GM23338 (cell line): Measurements from ENCODE around the gene ATAD1. TPM values are rescaled to one million over a fixed set of nuclear protein-coding genes. Genes with fewer than 3 reads are reported as not detected.

Source experiments
- ATAC-seq: fragments of 200-7000 bp; cut with Tn5 transposase; 3 replicates; pipeline ENCODE4 v1.9.1; 2020
- DNase-seq: peaks from one replicate; pipeline ENCODE4 v3.0.0-alpha.2; 2015; ENCODE audit warnings: low spot score
- H2AFZ ChIP-seq: fragments of 200-600 bp; sonication (generic); 2 replicates; pipeline ENCODE4 v1.8.0; 2016; ENCODE audit warnings: antibody characterized with exemption, mild to moderate bottlenecking, moderate library complexity
- H3F3A ChIP-seq: fragments of 200-600 bp; sonication (generic); replicated peaks from 2 replicates; pipeline ENCODE4 v1.8.0; 2017; ENCODE audit warnings: antibody characterized with exemption, mixed run types, low read depth
- H3K27ac ChIP-seq: fragments of 200-600 bp; sonication (generic); 2 replicates; pipeline ENCODE4 v1.6.1; 2016; ENCODE audit warnings: low read depth
- H3K27me3 ChIP-seq: fragments of 200-600 bp; sonication (generic); 2 replicates; pipeline ENCODE4 v1.8.0; 2016; ENCODE audit warnings: mild to moderate bottlenecking, mixed run types, moderate library complexity; ENCODE audit not compliant: insufficient read depth
- H3K36me3 ChIP-seq: fragments of 200-600 bp; sonication (generic); 2 replicates; pipeline ENCODE4 v1.8.0; 2016; ENCODE audit warnings: mild to moderate bottlenecking; ENCODE audit not compliant: insufficient read depth
- H3K4me1 ChIP-seq: fragments of 200-600 bp; sonication (generic); 2 replicates; pipeline ENCODE4 v1.8.0; 2016; ENCODE audit warnings: mild to moderate bottlenecking, moderate library complexity; ENCODE audit not compliant: insufficient read depth
- H3K4me2 ChIP-seq: fragments of 200-600 bp; sonication (generic); 2 replicates; pipeline ENCODE4 v1.7.1; 2017; ENCODE audit warnings: mixed run types
- H3K4me3 ChIP-seq: fragments of 200-600 bp; sonication (generic); 2 replicates; pipeline ENCODE4 v1.6.1; 2016; ENCODE audit warnings: mixed run types
- H3K79me2 ChIP-seq: fragments of 200-600 bp; sonication (generic); replicated peaks from 2 replicates; pipeline ENCODE4 v1.8.0; 2017; ENCODE audit warnings: mild to moderate bottlenecking; ENCODE audit not compliant: insufficient read depth
- H3K9me2 ChIP-seq: fragments of 200-600 bp; sonication (generic); 2 replicates; pipeline ENCODE4 v1.8.0; 2017; ENCODE audit not compliant: insufficient read depth
- H4K20me1 ChIP-seq: fragments of 200-600 bp; sonication (generic); replicated peaks from 2 replicates; pipeline ENCODE4 v1.8.0; 2017; ENCODE audit warnings: mild to moderate bottlenecking; ENCODE audit not compliant: insufficient read depth
- H3K27ac Mint-ChIP-seq: 2 replicates; pipeline ENCODE4 v1.8.0; 2020; ENCODE audit warnings: inconsistent platforms, mild to moderate bottlenecking, moderate library complexity, mixed read lengths
- H3K27me3 Mint-ChIP-seq: 3 replicates; pipeline ENCODE4 v1.8.0; 2022; ENCODE audit warnings: low read depth, mild to moderate bottlenecking, moderate library complexity, mixed read lengths, inconsistent platforms; ENCODE audit not compliant: insufficient read depth, poor library complexity
- H3K36me3 Mint-ChIP-seq: 3 replicates; pipeline ENCODE4 v1.8.0; 2021; ENCODE audit warnings: low read depth, mild to moderate bottlenecking, inconsistent platforms, moderate library complexity, mixed read lengths
- H3K4me1 Mint-ChIP-seq: 3 replicates; pipeline ENCODE4 v1.8.0; 2020; ENCODE audit warnings: mild to moderate bottlenecking, inconsistent platforms, mixed read lengths
- H3K4me3 Mint-ChIP-seq: 3 replicates; pipeline ENCODE4 v1.8.0; 2021; ENCODE audit warnings: moderate library complexity, mild to moderate bottlenecking, inconsistent platforms, mixed read lengths
- H3K9me3 Mint-ChIP-seq: 3 replicates; pipeline ENCODE4 v1.8.0; 2020; ENCODE audit warnings: moderate library complexity, mild to moderate bottlenecking, inconsistent platforms, mixed read lengths
- CREB1 ChIP-seq: fragments of 250-450 bp; sonication (Bioruptor Pico); IDR thresholded peaks from 2 replicates; pipeline ENCODE4 v1.5.0; 2020; ENCODE audit warnings: low read depth, mild to moderate bottlenecking, moderate library complexity
- EZH2 ChIP-seq: fragments of 200-600 bp; sonication (generic); IDR thresholded peaks from one replicate; pipeline ENCODE4 v1.8.0; 2017; ENCODE audit warnings: antibody characterized with exemption, mild to moderate bottlenecking, low read depth; ENCODE audit not compliant: unreplicated experiment
- EZH2phosphoT487 ChIP-seq: fragments of 200-600 bp; sonication (generic); IDR thresholded peaks from one replicate; pipeline ENCODE4 v1.8.1; 2018; ENCODE audit warnings: antibody characterized with exemption; ENCODE audit not compliant: unreplicated experiment
- JUNB ChIP-seq: IDR thresholded peaks from one replicate; pipeline ENCODE4 v1.6.1; 2016; ENCODE audit warnings: antibody characterized with exemption; ENCODE audit not compliant: unreplicated experiment
- NANOG ChIP-seq: IDR thresholded peaks from 2 replicates; pipeline ENCODE4 v1.6.1; 2016; ENCODE audit warnings: antibody characterized with exemption, borderline replicate concordance
- POLR2AphosphoS5 ChIP-seq: IDR thresholded peaks from 2 replicates; pipeline ENCODE4 v1.6.1; 2016; ENCODE audit warnings: antibody characterized with exemption, low read depth
- STAT1 ChIP-seq: IDR thresholded peaks from one replicate; pipeline ENCODE4 v1.6.1; 2016; ENCODE audit warnings: antibody characterized with exemption; ENCODE audit not compliant: unreplicated experiment
- ZNF114 ChIP-seq: fragments of 250-450 bp; sonication (Bioruptor Pico); IDR thresholded peaks from 2 replicates; pipeline ENCODE4 v1.5.0; 2020; ENCODE audit warnings: mild to moderate bottlenecking, moderate library complexity
- ZNF331 ChIP-seq: fragments of 250-450 bp; sonication (Bioruptor Pico); IDR thresholded peaks from 2 replicates; pipeline ENCODE4 v1.5.0; 2020; ENCODE audit warnings: low read depth, mild to moderate bottlenecking, moderate library complexity
- polyA plus RNA-seq: library from polyadenylated mRNA; unstranded; fragments of >200 nt; fragmentation: Nextera tagmentation; extraction: Ambion mirVana; gene quantifications from 2 replicates; pipeline ENCODE4 v1.2.1, GENCODE V29; 2016
- total RNA-seq: library from RNA; depleted of rRNA; stranded (reverse); fragments of >200 nt; shearing (Covaris generic); gene quantifications from 2 replicates; pipeline ENCODE4 v1.2.3, GENCODE V29; 2014
- TF ChIP-seq, protein P1 (sequence below): IDR thresholded peaks from one replicate; pipeline ENCODE4 v1.6.1; 2018; ENCODE audit warnings: antibody characterized with exemption; ENCODE audit not compliant: unreplicated experiment
- TF ChIP-seq, protein P2 (sequence below): IDR thresholded peaks from 2 replicates; pipeline ENCODE4 v1.6.1; 2016; ENCODE audit warnings: antibody characterized with exemption
- TF ChIP-seq, protein P3 (sequence below): fragments of 250-450 bp; sonication (Bioruptor Pico); IDR thresholded peaks from 2 replicates; pipeline ENCODE4 v1.5.0; 2020; ENCODE audit warnings: mild to moderate bottlenecking, moderate library complexity
- TF ChIP-seq, protein P4 (sequence below), 2 experiments: fragments of 200-600 bp in 1 of 2; sonication (generic) in 1 of 2; conservative IDR thresholded peaks; 2 replicates each; pipeline versions ENCODE4 v1.5.1 to v1.6.1; 2016 to 2017; ENCODE audit warnings: antibody characterized with exemption in 2 of 2, low read depth in 2 of 2, mild to moderate bottlenecking in 2 of 2, moderate library complexity in 1 of 2

Gene ATAD1
- total and polyA plus RNA-seq, 2 experiments from 2014 or later: 30.3 to 49.6 TPM

DNA sequence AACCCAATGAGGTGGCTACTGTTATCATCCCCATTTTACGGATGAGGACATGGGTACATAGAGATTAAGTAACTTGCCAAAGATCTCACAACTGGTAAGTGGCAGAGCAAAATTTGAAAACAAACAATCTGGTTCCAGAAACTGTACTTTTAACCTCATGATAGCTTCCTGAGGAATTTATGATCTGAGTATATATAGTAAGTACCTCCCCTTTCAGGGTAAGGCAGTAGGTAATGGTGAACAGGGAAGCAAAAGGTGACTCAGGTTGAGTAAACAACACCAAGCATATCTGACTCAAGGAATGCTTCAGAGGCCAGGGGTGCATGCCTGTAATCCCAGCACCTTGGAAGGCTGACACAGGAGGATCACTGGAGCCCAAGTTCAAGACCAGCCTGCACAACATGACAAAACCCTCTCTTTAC is 24.2 kb upstream of the ATAD1 start:
- H3K27ac ChIP-seq: no peak overlapping the region
- H2AFZ ChIP-seq: no peak overlapping the region
- no peaks in the 10 kb centered on the region for H3K27me3 ChIP-seq
- no peak for ATAC-seq
- no peak for DNase-seq
- no peaks in the 10 kb centered on the region for H4K20me1 ChIP-seq
- H3K4me2 ChIP-seq: no peak overlapping the region
- Mint-ChIP-seq H3K9me3 (no peaks in the 10 kb centered on the region), H3K27me3 (no peaks in the 10 kb centered on the region), H3K36me3 (no peaks in the 10 kb centered on the region), H3K4me3 (no peak overlapping the region), H3K27ac (no peak overlapping the region; the same call in 1 of the 2 replicates), H3K4me1 (no peaks in the 10 kb centered on the region)
- no peaks in the 10 kb centered on the region for H3K79me2 ChIP-seq
- no peak overlapping the region for H3K4me3 ChIP-seq
- TF ChIP-seq POLR2AphosphoS5: no peak
- TF ChIP-seq, protein P1, sequence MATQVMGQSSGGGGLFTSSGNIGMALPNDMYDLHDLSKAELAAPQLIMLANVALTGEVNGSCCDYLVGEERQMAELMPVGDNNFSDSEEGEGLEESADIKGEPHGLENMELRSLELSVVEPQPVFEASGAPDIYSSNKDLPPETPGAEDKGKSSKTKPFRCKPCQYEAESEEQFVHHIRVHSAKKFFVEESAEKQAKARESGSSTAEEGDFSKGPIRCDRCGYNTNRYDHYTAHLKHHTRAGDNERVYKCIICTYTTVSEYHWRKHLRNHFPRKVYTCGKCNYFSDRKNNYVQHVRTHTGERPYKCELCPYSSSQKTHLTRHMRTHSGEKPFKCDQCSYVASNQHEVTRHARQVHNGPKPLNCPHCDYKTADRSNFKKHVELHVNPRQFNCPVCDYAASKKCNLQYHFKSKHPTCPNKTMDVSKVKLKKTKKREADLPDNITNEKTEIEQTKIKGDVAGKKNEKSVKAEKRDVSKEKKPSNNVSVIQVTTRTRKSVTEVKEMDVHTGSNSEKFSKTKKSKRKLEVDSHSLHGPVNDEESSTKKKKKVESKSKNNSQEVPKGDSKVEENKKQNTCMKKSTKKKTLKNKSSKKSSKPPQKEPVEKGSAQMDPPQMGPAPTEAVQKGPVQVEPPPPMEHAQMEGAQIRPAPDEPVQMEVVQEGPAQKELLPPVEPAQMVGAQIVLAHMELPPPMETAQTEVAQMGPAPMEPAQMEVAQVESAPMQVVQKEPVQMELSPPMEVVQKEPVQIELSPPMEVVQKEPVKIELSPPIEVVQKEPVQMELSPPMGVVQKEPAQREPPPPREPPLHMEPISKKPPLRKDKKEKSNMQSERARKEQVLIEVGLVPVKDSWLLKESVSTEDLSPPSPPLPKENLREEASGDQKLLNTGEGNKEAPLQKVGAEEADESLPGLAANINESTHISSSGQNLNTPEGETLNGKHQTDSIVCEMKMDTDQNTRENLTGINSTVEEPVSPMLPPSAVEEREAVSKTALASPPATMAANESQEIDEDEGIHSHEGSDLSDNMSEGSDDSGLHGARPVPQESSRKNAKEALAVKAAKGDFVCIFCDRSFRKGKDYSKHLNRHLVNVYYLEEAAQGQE: no peak
- no peak for TF ChIP-seq ZNF114 (CRISPR knock-in tag)
- no peak for TF ChIP-seq NANOG
- TF ChIP-seq, protein P2, sequence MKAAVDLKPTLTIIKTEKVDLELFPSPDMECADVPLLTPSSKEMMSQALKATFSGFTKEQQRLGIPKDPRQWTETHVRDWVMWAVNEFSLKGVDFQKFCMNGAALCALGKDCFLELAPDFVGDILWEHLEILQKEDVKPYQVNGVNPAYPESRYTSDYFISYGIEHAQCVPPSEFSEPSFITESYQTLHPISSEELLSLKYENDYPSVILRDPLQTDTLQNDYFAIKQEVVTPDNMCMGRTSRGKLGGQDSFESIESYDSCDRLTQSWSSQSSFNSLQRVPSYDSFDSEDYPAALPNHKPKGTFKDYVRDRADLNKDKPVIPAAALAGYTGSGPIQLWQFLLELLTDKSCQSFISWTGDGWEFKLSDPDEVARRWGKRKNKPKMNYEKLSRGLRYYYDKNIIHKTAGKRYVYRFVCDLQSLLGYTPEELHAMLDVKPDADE: no peak
- no peak for TF ChIP-seq EZH2phosphoT487
- no peak for TF ChIP-seq ZNF331 (CRISPR knock-in tag)
- no peak for TF ChIP-seq EZH2
- no peak for TF ChIP-seq STAT1
- no peak for TF ChIP-seq JUNB
- TF ChIP-seq, protein P3, sequence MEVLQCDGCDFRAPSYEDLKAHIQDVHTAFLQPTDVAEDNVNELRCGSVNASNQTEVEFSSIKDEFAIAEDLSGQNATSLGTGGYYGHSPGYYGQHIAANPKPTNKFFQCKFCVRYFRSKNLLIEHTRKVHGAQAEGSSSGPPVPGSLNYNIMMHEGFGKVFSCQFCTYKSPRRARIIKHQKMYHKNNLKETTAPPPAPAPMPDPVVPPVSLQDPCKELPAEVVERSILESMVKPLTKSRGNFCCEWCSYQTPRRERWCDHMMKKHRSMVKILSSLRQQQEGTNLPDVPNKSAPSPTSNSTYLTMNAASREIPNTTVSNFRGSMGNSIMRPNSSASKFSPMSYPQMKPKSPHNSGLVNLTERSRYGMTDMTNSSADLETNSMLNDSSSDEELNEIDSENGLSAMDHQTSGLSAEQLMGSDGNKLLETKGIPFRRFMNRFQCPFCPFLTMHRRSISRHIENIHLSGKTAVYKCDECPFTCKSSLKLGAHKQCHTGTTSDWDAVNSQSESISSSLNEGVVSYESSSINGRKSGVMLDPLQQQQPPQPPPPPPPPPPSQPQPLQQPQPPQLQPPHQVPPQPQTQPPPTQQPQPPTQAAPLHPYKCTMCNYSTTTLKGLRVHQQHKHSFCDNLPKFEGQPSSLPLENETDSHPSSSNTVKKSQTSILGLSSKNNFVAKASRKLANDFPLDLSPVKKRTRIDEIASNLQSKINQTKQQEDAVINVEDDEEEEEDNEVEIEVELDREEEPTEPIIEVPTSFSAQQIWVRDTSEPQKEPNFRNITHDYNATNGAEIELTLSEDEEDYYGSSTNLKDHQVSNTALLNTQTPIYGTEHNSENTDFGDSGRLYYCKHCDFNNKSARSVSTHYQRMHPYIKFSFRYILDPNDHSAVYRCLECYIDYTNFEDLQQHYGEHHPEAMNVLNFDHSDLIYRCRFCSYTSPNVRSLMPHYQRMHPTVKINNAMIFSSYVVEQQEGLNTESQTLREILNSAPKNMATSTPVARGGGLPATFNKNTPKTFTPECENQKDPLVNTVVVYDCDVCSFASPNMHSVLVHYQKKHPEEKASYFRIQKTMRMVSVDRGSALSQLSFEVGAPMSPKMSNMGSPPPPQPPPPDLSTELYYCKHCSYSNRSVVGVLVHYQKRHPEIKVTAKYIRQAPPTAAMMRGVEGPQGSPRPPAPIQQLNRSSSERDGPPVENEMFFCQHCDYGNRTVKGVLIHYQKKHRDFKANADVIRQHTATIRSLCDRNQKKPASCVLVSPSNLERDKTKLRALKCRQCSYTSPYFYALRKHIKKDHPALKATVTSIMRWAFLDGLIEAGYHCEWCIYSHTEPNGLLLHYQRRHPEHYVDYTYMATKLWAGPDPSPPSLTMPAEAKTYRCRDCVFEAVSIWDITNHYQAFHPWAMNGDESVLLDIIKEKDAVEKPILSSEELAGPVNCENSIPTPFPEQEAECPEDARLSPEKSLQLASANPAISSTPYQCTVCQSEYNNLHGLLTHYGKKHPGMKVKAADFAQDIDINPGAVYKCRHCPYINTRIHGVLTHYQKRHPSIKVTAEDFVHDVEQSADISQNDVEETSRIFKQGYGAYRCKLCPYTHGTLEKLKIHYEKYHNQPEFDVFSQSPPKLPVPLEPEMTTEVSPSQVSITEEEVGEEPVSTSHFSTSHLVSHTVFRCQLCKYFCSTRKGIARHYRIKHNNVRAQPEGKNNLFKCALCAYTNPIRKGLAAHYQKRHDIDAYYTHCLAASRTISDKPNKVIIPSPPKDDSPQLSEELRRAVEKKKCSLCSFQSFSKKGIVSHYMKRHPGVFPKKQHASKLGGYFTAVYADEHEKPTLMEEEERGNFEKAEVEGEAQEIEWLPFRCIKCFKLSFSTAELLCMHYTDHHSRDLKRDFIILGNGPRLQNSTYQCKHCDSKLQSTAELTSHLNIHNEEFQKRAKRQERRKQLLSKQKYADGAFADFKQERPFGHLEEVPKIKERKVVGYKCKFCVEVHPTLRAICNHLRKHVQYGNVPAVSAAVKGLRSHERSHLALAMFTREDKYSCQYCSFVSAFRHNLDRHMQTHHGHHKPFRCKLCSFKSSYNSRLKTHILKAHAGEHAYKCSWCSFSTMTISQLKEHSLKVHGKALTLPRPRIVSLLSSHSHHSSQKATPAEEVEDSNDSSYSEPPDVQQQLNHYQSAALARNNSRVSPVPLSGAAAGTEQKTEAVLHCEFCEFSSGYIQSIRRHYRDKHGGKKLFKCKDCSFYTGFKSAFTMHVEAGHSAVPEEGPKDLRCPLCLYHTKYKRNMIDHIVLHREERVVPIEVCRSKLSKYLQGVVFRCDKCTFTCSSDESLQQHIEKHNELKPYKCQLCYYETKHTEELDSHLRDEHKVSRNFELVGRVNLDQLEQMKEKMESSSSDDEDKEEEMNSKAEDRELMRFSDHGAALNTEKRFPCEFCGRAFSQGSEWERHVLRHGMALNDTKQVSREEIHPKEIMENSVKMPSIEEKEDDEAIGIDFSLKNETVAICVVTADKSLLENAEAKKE (CRISPR knock-in tag): no peak
- TF ChIP-seq, protein P4, sequence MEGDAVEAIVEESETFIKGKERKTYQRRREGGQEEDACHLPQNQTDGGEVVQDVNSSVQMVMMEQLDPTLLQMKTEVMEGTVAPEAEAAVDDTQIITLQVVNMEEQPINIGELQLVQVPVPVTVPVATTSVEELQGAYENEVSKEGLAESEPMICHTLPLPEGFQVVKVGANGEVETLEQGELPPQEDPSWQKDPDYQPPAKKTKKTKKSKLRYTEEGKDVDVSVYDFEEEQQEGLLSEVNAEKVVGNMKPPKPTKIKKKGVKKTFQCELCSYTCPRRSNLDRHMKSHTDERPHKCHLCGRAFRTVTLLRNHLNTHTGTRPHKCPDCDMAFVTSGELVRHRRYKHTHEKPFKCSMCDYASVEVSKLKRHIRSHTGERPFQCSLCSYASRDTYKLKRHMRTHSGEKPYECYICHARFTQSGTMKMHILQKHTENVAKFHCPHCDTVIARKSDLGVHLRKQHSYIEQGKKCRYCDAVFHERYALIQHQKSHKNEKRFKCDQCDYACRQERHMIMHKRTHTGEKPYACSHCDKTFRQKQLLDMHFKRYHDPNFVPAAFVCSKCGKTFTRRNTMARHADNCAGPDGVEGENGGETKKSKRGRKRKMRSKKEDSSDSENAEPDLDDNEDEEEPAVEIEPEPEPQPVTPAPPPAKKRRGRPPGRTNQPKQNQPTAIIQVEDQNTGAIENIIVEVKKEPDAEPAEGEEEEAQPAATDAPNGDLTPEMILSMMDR (conservative IDR thresholded peaks at IDR 0.05; ENCODE audit: low read depth in 2 of 2): no peak
- no peak for TF ChIP-seq CREB1 (CRISPR knock-in tag)
- H3K4me1 ChIP-seq: no peaks in the 10 kb centered on the region
- no peaks in the 10 kb centered on the region for H3K9me2 ChIP-seq
- H3F3A ChIP-seq: no peaks in the 10 kb centered on the region
- H3K36me3 ChIP-seq: no peaks in the 10 kb centered on the region
